NCI-H82 (cell line): ENCODE data around the gene CDK6.

ENCODE experiments used
- DNase-seq: peaks from one replicate; lab custom pipeline; 2025; lab: John Stamatoyannopoulos, UW

Gene CDK6

GRCh38 chr7:92680442-92680841 lies 155.9 kb downstream of the CDK6 start:
- DNase-seq, result no peak

- DNase-seq, result no peak
These were observed 158.0 kb downstream of the CDK6 start for GRCh38 chr7:92678291-92678920.

GRCh38 chr7:92674379-92674778 lies 162.0 kb downstream of the CDK6 start:
- no peak for DNase-seq

GRCh38 chr7:92671505-92672169 lies 164.7 kb downstream of the CDK6 start:
- no peak for DNase-seq

GRCh38 chr7:92670204-92670851 lies 166.0 kb downstream of the CDK6 start:
- DNase-seq, result no peak

- DNase-seq, result no peak
These were observed 166.7 kb downstream of the CDK6 start for GRCh38 chr7:92669616-92670165.

- no peak for DNase-seq
These were observed 167.8 kb downstream of the CDK6 start for GRCh38 chr7:92668564-92668963.

GRCh38 chr7:92667816-92668535 lies 168.4 kb downstream of the CDK6 start:
- DNase-seq, result no peak

- no peak for DNase-seq
These were observed 170.4 kb downstream of the CDK6 start for GRCh38 chr7:92665926-92666325.

- no peak for DNase-seq
These were observed 174.7 kb downstream of the CDK6 start for GRCh38 chr7:92661651-92662050.

GRCh38 chr7:92658671-92659070 lies 177.7 kb downstream of the CDK6 start:
- no peak for DNase-seq

GRCh38 chr7:92657391-92657790 lies 179.0 kb downstream of the CDK6 start:
- DNase-seq, result no peak

- DNase-seq, result no peak
These were observed 180.3 kb downstream of the CDK6 start for GRCh38 chr7:92656121-92656520.

GRCh38 chr7:92655346-92655884 lies 181.0 kb downstream of the CDK6 start:
- no peak for DNase-seq

GRCh38 chr7:92653136-92653535 lies 183.2 kb downstream of the CDK6 start:
- no peak for DNase-seq

- DNase-seq, result no peak
These were observed 183.8 kb downstream of the CDK6 start for GRCh38 chr7:92652536-92652935.

- no peak for DNase-seq
These were observed 186.0 kb downstream of the CDK6 start for GRCh38 chr7:92650391-92650790.

- DNase-seq, result no peak
These were observed 188.3 kb downstream of the CDK6 start for GRCh38 chr7:92648067-92648466.

- peak; percentile 15 for DNase-seq
These were observed 188.7 kb downstream of the CDK6 start for GRCh38 chr7:92647652-92648051.

GRCh38 chr7:92647011-92647625 lies 189.3 kb downstream of the CDK6 start:
- DNase-seq, result no peak
